Measurements from ENCODE around the gene SPSB1. TPM values are rescaled to one million over a fixed set of nuclear protein-coding genes. Genes with fewer than 3 reads are reported as not detected.

The SPSB1 gene
- total RNA-seq, 1 donor = 23.2 TPM

DNA sequence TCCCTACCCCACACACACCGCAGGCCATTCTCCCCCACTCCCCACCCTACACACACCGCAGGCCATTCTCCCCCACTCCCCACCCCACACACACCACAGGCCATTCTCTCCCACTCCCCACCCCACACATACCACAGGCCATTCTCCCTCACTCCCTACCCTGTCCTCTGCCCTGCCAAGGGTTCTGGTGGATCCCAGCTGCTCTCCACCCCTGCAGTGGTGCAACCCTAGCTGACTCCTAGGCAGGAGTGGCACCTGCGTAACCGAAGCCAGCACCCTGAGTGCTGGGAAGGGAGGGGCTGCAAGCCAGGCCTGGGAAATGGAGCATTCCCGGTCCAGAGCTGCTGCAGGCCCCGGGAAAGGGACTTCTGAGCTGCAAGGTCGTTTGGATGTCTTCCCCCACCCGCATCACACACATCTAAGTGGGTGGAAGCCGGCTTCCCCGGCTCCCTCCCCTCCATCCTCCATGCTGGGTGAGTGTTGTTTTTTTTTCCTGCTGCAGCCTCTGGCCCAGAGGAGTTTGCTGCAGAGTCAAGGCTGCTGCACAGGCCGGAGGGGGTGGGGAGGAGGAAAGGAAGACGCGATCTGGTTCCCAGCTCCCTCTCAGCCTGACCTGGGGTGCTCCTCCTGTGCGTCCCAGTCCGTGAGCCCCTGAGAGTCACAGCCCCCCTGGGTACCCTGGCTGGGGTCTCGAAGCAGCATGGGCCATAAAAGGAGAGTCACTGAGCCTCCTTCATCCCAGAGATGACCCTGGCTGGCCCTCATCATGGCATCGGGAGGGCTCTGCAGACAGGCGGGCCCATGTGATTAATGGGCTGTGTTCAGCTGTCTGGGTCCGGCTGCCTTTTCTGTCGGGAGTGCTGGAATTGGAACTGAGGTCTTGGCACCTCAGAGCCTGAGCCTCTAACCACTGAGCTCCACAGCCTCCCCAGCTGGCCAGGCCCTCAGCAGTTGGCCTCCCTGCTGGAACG lies 42.0 kb upstream of the SPSB1 start:
- no peak overlapping the region for H3K4me2 ChIP-seq (ENCODE audit: insufficient read depth, low read length)
- H4K20me1 ChIP-seq (ENCODE audit: insufficient read depth, low read length) = peaks cover 4% of the 10 kb centered on the region
- no peak overlapping the region for H3K4me3 ChIP-seq (ENCODE audit: insufficient read depth, low read length)
- no peak overlapping the region for H2AFZ ChIP-seq (ENCODE audit: low read length)
- peaks cover 38% of the 10 kb centered on the region for H3K36me3 ChIP-seq (ENCODE audit: insufficient read depth, low read length)
- no peak overlapping the region for H3K27ac ChIP-seq (ENCODE audit: low read depth, low read length)
- TF ChIP-seq, protein P1, sequence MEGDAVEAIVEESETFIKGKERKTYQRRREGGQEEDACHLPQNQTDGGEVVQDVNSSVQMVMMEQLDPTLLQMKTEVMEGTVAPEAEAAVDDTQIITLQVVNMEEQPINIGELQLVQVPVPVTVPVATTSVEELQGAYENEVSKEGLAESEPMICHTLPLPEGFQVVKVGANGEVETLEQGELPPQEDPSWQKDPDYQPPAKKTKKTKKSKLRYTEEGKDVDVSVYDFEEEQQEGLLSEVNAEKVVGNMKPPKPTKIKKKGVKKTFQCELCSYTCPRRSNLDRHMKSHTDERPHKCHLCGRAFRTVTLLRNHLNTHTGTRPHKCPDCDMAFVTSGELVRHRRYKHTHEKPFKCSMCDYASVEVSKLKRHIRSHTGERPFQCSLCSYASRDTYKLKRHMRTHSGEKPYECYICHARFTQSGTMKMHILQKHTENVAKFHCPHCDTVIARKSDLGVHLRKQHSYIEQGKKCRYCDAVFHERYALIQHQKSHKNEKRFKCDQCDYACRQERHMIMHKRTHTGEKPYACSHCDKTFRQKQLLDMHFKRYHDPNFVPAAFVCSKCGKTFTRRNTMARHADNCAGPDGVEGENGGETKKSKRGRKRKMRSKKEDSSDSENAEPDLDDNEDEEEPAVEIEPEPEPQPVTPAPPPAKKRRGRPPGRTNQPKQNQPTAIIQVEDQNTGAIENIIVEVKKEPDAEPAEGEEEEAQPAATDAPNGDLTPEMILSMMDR (IDR thresholded peaks at IDR 0.05; ENCODE audit: extremely low read depth, low read depth, low read length) = no peak
- no peaks in the 10 kb centered on the region for H3K9me3 ChIP-seq (ENCODE audit: low read depth, low read length)
- peak; percentile 85 for DNase-seq (ENCODE audit: insufficient read length, low spot score, missing footprints)
- H3K27me3 ChIP-seq (ENCODE audit: insufficient read depth, low read length) = no peaks in the 10 kb centered on the region
- H3K4me1 ChIP-seq (ENCODE audit: insufficient read depth, low read length) = peaks cover 9% of the 10 kb centered on the region
- peaks cover 42% of the 10 kb centered on the region for H3K79me2 ChIP-seq (ENCODE audit: insufficient read depth, low read length)

DNA sequence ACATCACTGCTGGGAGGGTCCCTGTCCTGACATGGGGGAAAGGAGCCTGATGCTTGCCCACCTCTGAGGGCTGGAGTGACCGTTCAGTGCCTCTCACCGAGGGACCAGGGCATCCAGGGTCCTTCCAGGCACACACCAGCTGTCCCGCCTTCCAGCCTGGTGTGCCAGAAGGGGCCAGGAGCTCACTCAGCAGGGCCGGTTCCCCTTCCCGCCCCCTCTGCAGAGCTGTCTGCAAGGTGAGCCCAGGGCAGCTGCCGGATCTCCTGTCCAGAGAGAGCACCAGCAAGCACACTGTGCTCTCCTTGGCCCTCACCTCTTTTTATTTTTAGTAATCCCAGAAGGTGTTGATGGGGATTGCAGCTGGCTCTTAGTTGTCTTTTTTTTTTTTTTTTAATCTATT lies 41.2 kb upstream of the SPSB1 start:
- Histone ChIP-seq H3K36me3 (ENCODE audit: insufficient read depth, low read length) (peaks cover 38% of the 10 kb centered on the region), H3K4me3 (ENCODE audit: insufficient read depth, low read length) (no peak overlapping the region), H4K20me1 (ENCODE audit: insufficient read depth, low read length) (peaks cover 4% of the 10 kb centered on the region), H3K79me2 (ENCODE audit: insufficient read depth, low read length) (peaks cover 48% of the 10 kb centered on the region), H3K9me3 (ENCODE audit: low read depth, low read length) (no peaks in the 10 kb centered on the region), H2AFZ (ENCODE audit: low read length) (no peak overlapping the region), H3K27me3 (ENCODE audit: insufficient read depth, low read length) (no peaks in the 10 kb centered on the region), H3K27ac (ENCODE audit: low read depth, low read length) (no peak overlapping the region), H3K4me2 (ENCODE audit: insufficient read depth, low read length) (no peak overlapping the region), H3K4me1 (ENCODE audit: insufficient read depth, low read length) (peaks cover 9% of the 10 kb centered on the region)
- TF ChIP-seq, protein P1 (IDR thresholded peaks at IDR 0.05; ENCODE audit: extremely low read depth, low read depth, low read length) = no peak
- no peak for DNase-seq (ENCODE audit: insufficient read length, low spot score, missing footprints)

DNA sequence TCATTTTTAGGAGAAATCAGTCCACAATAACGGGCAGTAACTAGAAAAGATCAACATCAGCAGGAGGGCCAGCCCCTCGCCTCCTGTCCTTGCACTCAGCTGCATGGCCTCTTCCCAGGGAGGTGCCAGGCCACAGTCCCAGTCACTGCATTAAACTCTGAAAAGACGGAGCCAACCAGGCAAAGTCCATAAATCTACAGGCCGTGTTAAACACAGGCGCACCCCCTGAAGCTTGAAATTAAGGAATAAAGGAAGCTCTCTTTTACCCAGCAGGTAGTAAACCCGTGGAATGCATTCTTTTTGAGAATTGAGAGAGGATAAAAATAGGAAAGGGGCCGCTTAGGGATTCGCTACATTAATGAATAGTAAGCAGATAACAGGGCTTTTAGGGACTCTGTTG lies 39.7 kb upstream of the SPSB1 start:
- H3K27ac ChIP-seq (ENCODE audit: low read depth, low read length) = no peak overlapping the region
- H3K4me2 ChIP-seq (ENCODE audit: insufficient read depth, low read length) = no peak overlapping the region
- no peak for DNase-seq (ENCODE audit: insufficient read length, low spot score, missing footprints)
- peaks cover 60% of the 10 kb centered on the region for H3K79me2 ChIP-seq (ENCODE audit: insufficient read depth, low read length)
- H3K9me3 ChIP-seq (ENCODE audit: low read depth, low read length) = no peaks in the 10 kb centered on the region
- H3K4me1 ChIP-seq (ENCODE audit: insufficient read depth, low read length) = peaks cover 9% of the 10 kb centered on the region
- H4K20me1 ChIP-seq (ENCODE audit: insufficient read depth, low read length) = peaks cover 4% of the 10 kb centered on the region
- peaks cover 30% of the 10 kb centered on the region for H3K36me3 ChIP-seq (ENCODE audit: insufficient read depth, low read length)
- no peak overlapping the region for H3K4me3 ChIP-seq (ENCODE audit: insufficient read depth, low read length)
- H2AFZ ChIP-seq (ENCODE audit: low read length) = no peak overlapping the region
- TF ChIP-seq, protein P1 (IDR thresholded peaks at IDR 0.05; ENCODE audit: extremely low read depth, low read depth, low read length) = no peak
- H3K27me3 ChIP-seq (ENCODE audit: insufficient read depth, low read length) = no peaks in the 10 kb centered on the region

DNA sequence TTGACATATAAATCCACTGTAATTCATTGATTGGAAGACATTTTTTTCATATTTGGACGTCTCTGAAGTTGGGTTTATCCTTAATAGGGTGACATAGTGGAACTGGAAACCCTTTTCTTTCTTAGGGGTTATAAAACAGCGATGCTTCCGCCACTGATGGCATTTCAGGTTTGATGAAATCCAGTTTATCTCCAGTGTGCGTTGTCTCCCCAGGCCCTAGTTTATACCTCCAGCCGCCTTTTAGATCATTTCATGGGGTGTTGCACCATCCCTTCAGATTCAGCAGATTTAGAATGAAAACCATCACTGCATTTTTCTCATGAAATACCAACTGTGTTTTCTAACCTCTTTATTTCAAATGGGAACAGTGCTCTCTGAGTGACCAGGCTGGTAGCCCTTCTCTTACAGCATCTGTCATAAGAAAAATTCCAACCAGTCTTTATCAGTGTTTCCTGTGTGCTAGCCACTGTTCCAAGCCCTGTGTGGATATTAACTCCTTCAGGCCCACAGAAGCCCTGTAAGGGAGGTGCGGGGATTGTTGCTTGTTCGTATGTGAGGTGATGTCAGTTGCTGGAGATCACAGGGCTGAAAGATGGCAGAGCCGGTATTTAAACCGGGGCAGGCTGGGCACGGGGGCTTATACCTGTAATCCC lies 39.1 kb upstream of the SPSB1 start:
- Histone ChIP-seq H3K36me3 (ENCODE audit: insufficient read depth, low read length) (peaks cover 30% of the 10 kb centered on the region), H3K4me3 (ENCODE audit: insufficient read depth, low read length) (no peak overlapping the region), H3K4me2 (ENCODE audit: insufficient read depth, low read length) (no peak overlapping the region), H3K27me3 (ENCODE audit: insufficient read depth, low read length) (no peaks in the 10 kb centered on the region), H4K20me1 (ENCODE audit: insufficient read depth, low read length) (peaks cover 9% of the 10 kb centered on the region), H3K27ac (ENCODE audit: low read depth, low read length) (no peak overlapping the region), H3K79me2 (ENCODE audit: insufficient read depth, low read length) (peaks cover 66% of the 10 kb centered on the region), H3K4me1 (ENCODE audit: insufficient read depth, low read length) (peaks cover 9% of the 10 kb centered on the region), H2AFZ (ENCODE audit: low read length) (no peak overlapping the region), H3K9me3 (ENCODE audit: low read depth, low read length) (no peaks in the 10 kb centered on the region)
- TF ChIP-seq, protein P1 (IDR thresholded peaks at IDR 0.05; ENCODE audit: extremely low read depth, low read depth, low read length) = no peak
- peak; percentile 55 for DNase-seq (ENCODE audit: insufficient read length, low spot score, missing footprints)
